CD4-positive, CD25-positive, alpha-beta regulatory T cell (primary cell): ENCODE measurements around the gene EPG5. TPM values are rescaled to one million over a fixed set of nuclear protein-coding genes. Genes with fewer than 3 reads are reported as not detected.

ENCODE experiments used
- polyA plus RNA-seq, 4 donors: library from polyadenylated mRNA; unstranded; fragments of 300-500 nt; fragmentation: Illumina TruSeq; gene quantifications; one replicate each; pipeline ENCODE4 v1.2.3, GENCODE V29; 2021
- total RNA-seq: library from RNA; stranded (reverse); gene quantifications from one replicate; pipeline ENCODE4 v1.2.3, GENCODE V29; 2022

The EPG5 gene
- total and polyA plus RNA-seq, 5 donors from 2014 or later: 4.1 to 49.8 (median 5.8) TPM

Other genes starting within 250 kb of the EPG5 start
- gene SLC14A1, start 243.1 kb downstream of the EPG5 start, total RNA-seq: 35.1 TPM
- gene SLC14A1, start 243.1 kb downstream of the EPG5 start, polyA plus RNA-seq: 10 to 100 TPM in 2 of 4 donors, 1 to 10 TPM in 2; 7.8 to 16.3 (median 10.2) TPM
- not detected for gene SIGLEC15, start 141.7 kb downstream of the EPG5 start, total RNA-seq
- under 1 TPM in 1 of 4 donors, not detected in 3; 0.36 TPM for gene SIGLEC15, start 141.7 kb downstream of the EPG5 start, polyA plus RNA-seq
- gene PSTPIP2, start 104.9 kb upstream of the EPG5 start, total RNA-seq: 14.3 TPM
- gene PSTPIP2, start 104.9 kb upstream of the EPG5 start, polyA plus RNA-seq: 10 to 100 TPM; 10.3 to 16.1 (median 11.9) TPM
- 171 TPM for gene ATP5F1A, start 131.0 kb upstream of the EPG5 start, total RNA-seq
- 100 to 1,000 TPM; 553 to 620 (median 576) TPM for gene ATP5F1A, start 131.0 kb upstream of the EPG5 start, polyA plus RNA-seq
- gene HAUS1, start 137.1 kb upstream of the EPG5 start, total RNA-seq: 21.3 TPM
- 10 to 100 TPM; 51.2 to 72.1 (median 58.7) TPM for gene HAUS1, start 137.1 kb upstream of the EPG5 start, polyA plus RNA-seq